Trophoblast cell (in vitro differentiated cells and primary cell): Measurements from ENCODE around the gene MINAR2.
A peak's percentile ranks its signal among the peaks of the same experiment; 100 is the strongest.

Experiments
- DNase-seq, 2 donors: peaks; one replicate each; pipeline ENCODE4 v3.0.0-alpha.2; 2016
- H2AFZ ChIP-seq: 2 replicates; pipeline ENCODE4 v1.6.1; 2013; ENCODE audit warnings: low read length, moderate library complexity, mild to moderate bottlenecking; ENCODE audit not compliant: insufficient read depth, poor library complexity
- H2AK5ac ChIP-seq: 2 replicates; pipeline ENCODE4 v1.6.1; 2013; ENCODE audit warnings: mild to moderate bottlenecking, low read length
- H2BK120ac ChIP-seq: 2 replicates; pipeline ENCODE4 v1.6.1; 2013; ENCODE audit warnings: low read length, mild to moderate bottlenecking, moderate library complexity; ENCODE audit not compliant: insufficient read depth, poor library complexity
- H2BK12ac ChIP-seq: 2 replicates; pipeline ENCODE4 v1.6.1; 2013; ENCODE audit warnings: mild to moderate bottlenecking, low read length, moderate library complexity
- H2BK5ac ChIP-seq: 2 replicates; pipeline ENCODE4 v1.6.1; 2013; ENCODE audit warnings: low read length, low read depth, moderate library complexity, mild to moderate bottlenecking; ENCODE audit not compliant: poor library complexity
- H3K14ac ChIP-seq: 2 replicates; pipeline ENCODE4 v1.6.1; 2013; ENCODE audit warnings: mild to moderate bottlenecking, low read length
- H3K18ac ChIP-seq: 2 replicates; pipeline ENCODE4 v1.6.1; 2013; ENCODE audit warnings: mild to moderate bottlenecking, low read length
- H3K23ac ChIP-seq: 2 replicates; pipeline ENCODE4 v1.6.1; 2013; ENCODE audit warnings: low read length
- H3K27ac ChIP-seq: 2 replicates; pipeline ENCODE4 v1.5.1; 2013; ENCODE audit warnings: low read depth, mild to moderate bottlenecking, inconsistent platforms, low read length, moderate library complexity
- H3K27me3 ChIP-seq: 2 replicates; pipeline ENCODE4 v1.6.1; 2013; ENCODE audit warnings: inconsistent platforms, mild to moderate bottlenecking, low read length, moderate library complexity; ENCODE audit not compliant: insufficient read depth
- H3K36me3 ChIP-seq, 2 experiments: 1 replicate in 1 of 2; 2 replicates in 1 of 2; pipeline ENCODE4 v1.6.1; 2013; ENCODE audit warnings: low read length in 2 of 2, mild to moderate bottlenecking in 2 of 2, moderate library complexity in 1 of 2; ENCODE audit not compliant: insufficient read depth in 2 of 2, control insufficient read depth in 1 of 2
- H3K4ac ChIP-seq: 2 replicates; pipeline ENCODE4 v1.6.1; 2013; ENCODE audit warnings: low read depth, mild to moderate bottlenecking, low read length, moderate library complexity
- H3K4me1 ChIP-seq, 2 experiments: 1 replicate in 1 of 2; 2 replicates in 1 of 2; pipeline ENCODE4 v1.6.1; 2013; ENCODE audit warnings: low read length in 2 of 2, mild to moderate bottlenecking in 2 of 2, moderate library complexity in 1 of 2; ENCODE audit not compliant: insufficient read depth in 2 of 2, control insufficient read depth in 1 of 2
- H3K4me2 ChIP-seq: 2 replicates; pipeline ENCODE4 v1.6.1; 2013; ENCODE audit warnings: inconsistent platforms, mild to moderate bottlenecking, low read length, moderate library complexity
- H3K4me3 ChIP-seq: 2 replicates; pipeline ENCODE4 v1.5.1; 2013; ENCODE audit warnings: mild to moderate bottlenecking, low read depth, low read length, inconsistent platforms
- H3K79me1 ChIP-seq: one replicate; pipeline ENCODE4 v1.6.1; 2013; ENCODE audit warnings: low read length
- H3K79me2 ChIP-seq: 2 replicates; pipeline ENCODE4 v1.6.1; 2013; ENCODE audit warnings: low read length, mild to moderate bottlenecking; ENCODE audit not compliant: control insufficient read depth, insufficient read depth, poor library complexity
- H3K9ac ChIP-seq: 2 replicates; pipeline ENCODE4 v1.6.1; 2013; ENCODE audit warnings: mild to moderate bottlenecking, low read length
- H3K9me3 ChIP-seq: 2 replicates; pipeline ENCODE4 v1.6.1; 2013; ENCODE audit warnings: low read depth, mild to moderate bottlenecking, control low read depth, inconsistent platforms, low read length; ENCODE audit not compliant: insufficient read depth
- H4K12ac ChIP-seq: 2 replicates; pipeline ENCODE4 v1.6.1; 2013; ENCODE audit warnings: low read depth, mild to moderate bottlenecking, low read length, moderate library complexity
- H4K8ac ChIP-seq: 2 replicates; pipeline ENCODE4 v1.6.1; 2013; ENCODE audit warnings: low read depth, mild to moderate bottlenecking, low read length, moderate library complexity
- H4K91ac ChIP-seq: one replicate; pipeline ENCODE4 v1.6.1; 2013; ENCODE audit warnings: low read depth, mild to moderate bottlenecking, low read length, moderate library complexity
- WGBS: extraction: QIAGEN DNeasy Blood & Tissue Kit; methylation state at CpG from one replicate; pipeline ENCODE4 v1.1.7; 2013; ENCODE audit warnings: missing lambda C conversion rate; ENCODE audit not compliant: insufficient read length, insufficient coverage; ENCODE audit errors: extremely low coverage; 5-methylcytosine and 5-hydroxymethylcytosine counted together

The MINAR2 gene

GRCh38 chr5:129717751-129718310 lies 30.1 kb upstream of the MINAR2 start:
- Histone ChIP-seq H2BK5ac (no peak overlapping the region), H3K79me1 (no peaks in the 10 kb centered on the region), H3K27me3 (no peaks in the 10 kb centered on the region), H4K8ac (no peak overlapping the region), H3K27ac (no peak overlapping the region), H4K12ac (no peak overlapping the region), H3K23ac (no peak overlapping the region), H3K4me2 (no peak overlapping the region), H3K9me3 (no peaks in the 10 kb centered on the region), H3K4ac (no peak overlapping the region), H2BK120ac (no peak overlapping the region), H4K91ac (no peak overlapping the region), H3K36me3 (no peaks in the 10 kb centered on the region), H3K14ac (no peak overlapping the region), H2AK5ac (no peak overlapping the region), H3K18ac (no peak overlapping the region), H2AFZ (no peak overlapping the region), H2BK12ac (no peak overlapping the region), H3K79me2 (no peaks in the 10 kb centered on the region), H3K9ac (no peak overlapping the region), H3K4me1 (no peaks in the 10 kb centered on the region), H3K4me3 (no peak overlapping the region)
- DNase-seq: no peak

DNA sequence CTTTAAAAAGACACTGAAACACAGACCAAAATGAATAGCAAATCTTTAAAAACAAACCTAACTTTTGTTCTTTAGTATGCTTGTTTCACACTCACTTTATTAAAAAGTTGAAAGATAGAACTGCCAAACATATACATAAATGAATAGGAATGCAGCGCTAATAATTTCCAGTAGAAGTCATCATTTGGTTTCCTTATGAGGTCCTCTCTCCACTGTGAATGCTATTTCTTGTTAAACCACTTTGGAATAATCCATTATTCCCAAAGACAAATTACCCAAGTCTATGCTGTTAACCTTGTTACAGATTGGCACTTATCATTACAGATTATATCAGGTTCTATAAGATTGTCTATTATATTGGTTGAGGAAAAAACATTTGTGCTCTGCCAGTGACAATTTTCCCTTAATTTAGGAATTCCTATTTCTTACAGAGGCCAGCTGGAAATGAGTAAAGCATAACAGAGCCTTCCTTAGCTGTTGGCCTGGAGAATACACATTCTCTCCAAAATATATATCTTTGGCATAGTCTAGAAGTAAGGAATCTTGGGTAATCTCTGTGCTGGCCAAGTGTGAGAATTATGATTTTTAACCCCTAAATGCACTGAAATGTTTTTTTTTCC lies 29.3 kb upstream of the MINAR2 start:
- Histone ChIP-seq H2BK120ac (no peak overlapping the region), H2BK12ac (no peak overlapping the region), H3K9me3 (no peaks in the 10 kb centered on the region), H4K8ac (no peak overlapping the region), H3K4me3 (no peak overlapping the region), H2BK5ac (no peak overlapping the region), H3K4me1 (no peaks in the 10 kb centered on the region), H3K36me3 (no peaks in the 10 kb centered on the region), H3K79me1 (no peaks in the 10 kb centered on the region), H3K4ac (no peak overlapping the region), H2AK5ac (no peak overlapping the region), H4K91ac (no peak overlapping the region), H2AFZ (no peak overlapping the region), H3K23ac (no peak overlapping the region), H3K14ac (no peak overlapping the region), H3K27me3 (no peaks in the 10 kb centered on the region), H4K12ac (no peak overlapping the region), H3K18ac (no peak overlapping the region), H3K27ac (no peak overlapping the region), H3K4me2 (no peak overlapping the region), H3K9ac (no peak overlapping the region), H3K79me2 (no peaks in the 10 kb centered on the region)
- no CpG with 5 or more reads among the region's 1 CpG for WGBS
- DNase-seq: no peak

DNA sequence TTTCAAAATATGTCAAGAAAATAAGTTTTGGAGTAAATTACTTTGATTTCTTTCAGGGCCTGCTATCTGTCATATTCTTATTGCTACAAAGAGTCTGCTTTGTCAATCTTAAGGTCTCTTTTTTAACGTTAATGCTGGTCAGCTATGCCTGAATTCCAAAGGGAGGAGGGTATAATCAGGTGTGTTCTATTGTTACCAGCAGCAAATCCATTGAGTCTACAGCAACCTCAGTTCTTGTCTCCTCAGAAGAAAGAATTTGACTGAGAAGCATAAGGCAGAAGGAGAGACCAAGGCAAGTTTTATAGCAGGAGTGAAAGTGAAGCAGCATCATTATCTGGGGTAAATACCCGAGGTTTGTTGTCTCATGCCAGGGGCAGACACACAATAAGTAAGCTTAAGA lies 23.7 kb upstream of the MINAR2 start:
- no peak for DNase-seq
- H3K18ac ChIP-seq: no peak overlapping the region
- WGBS: no CpG with 5 or more reads among the region's 2 CpGs
- no peak overlapping the region for H2AFZ ChIP-seq
- no peaks in the 10 kb centered on the region for H3K79me1 ChIP-seq
- H4K8ac ChIP-seq: no peak overlapping the region
- H2BK12ac ChIP-seq: no peak overlapping the region
- H3K27me3 ChIP-seq: no peaks in the 10 kb centered on the region
- H3K36me3 ChIP-seq: no peaks in the 10 kb centered on the region
- H3K23ac ChIP-seq: no peak overlapping the region
- no peak overlapping the region for H3K27ac ChIP-seq
- H3K9me3 ChIP-seq: no peaks in the 10 kb centered on the region
- H4K91ac ChIP-seq: no peak overlapping the region
- no peaks in the 10 kb centered on the region for H3K79me2 ChIP-seq
- H3K4me1 ChIP-seq: peaks cover 0 to 1% of the 10 kb centered on the region in 2 experiments
- no peak overlapping the region for H2BK5ac ChIP-seq
- no peak overlapping the region for H2BK120ac ChIP-seq
- no peak overlapping the region for H4K12ac ChIP-seq
- no peak overlapping the region for H3K4me3 ChIP-seq
- no peak overlapping the region for H3K9ac ChIP-seq
- H3K4me2 ChIP-seq: no peak overlapping the region
- no peak overlapping the region for H3K14ac ChIP-seq
- H3K4ac ChIP-seq: no peak overlapping the region
- no peak overlapping the region for H2AK5ac ChIP-seq

DNA sequence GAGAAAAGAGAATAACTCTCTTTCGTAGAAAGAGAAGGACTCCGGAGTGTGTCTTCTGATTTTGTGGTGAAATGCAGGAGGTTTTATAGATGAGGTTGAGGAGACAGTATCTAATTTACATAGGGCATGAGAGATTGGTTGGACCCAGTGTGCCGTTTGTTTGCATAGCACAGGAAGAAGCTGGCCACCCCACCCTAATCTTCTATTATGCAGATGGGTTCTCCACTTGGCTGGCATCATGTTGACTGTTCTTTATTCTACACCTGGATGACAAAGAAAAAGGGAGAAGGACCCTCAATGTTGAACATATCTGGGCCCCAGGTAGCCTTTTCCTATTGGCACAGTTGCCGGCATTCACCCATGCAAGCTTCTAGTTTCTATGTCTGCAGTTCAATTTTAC lies 23.2 kb upstream of the MINAR2 start:
- no peak overlapping the region for H3K14ac ChIP-seq
- H3K79me2 ChIP-seq: no peaks in the 10 kb centered on the region
- H2BK120ac ChIP-seq: no peak overlapping the region
- WGBS: no CpG with 5 or more reads among the region's 4 CpGs
- peaks cover 0 to 1% of the 10 kb centered on the region in 2 experiments for H3K4me1 ChIP-seq
- H4K91ac ChIP-seq: no peak overlapping the region
- H3K36me3 ChIP-seq: no peaks in the 10 kb centered on the region
- no peak overlapping the region for H3K4me2 ChIP-seq
- H3K9ac ChIP-seq: peak overlapping the region; percentile 4
- H4K12ac ChIP-seq: no peak overlapping the region
- no peak overlapping the region for H3K18ac ChIP-seq
- H3K79me1 ChIP-seq: no peaks in the 10 kb centered on the region
- no peak overlapping the region for H2AFZ ChIP-seq
- no peak overlapping the region for H3K27ac ChIP-seq
- H2BK5ac ChIP-seq: no peak overlapping the region
- no peak overlapping the region for H2AK5ac ChIP-seq
- no peaks in the 10 kb centered on the region for H3K9me3 ChIP-seq
- no peak overlapping the region for H3K23ac ChIP-seq
- no peak overlapping the region for H4K8ac ChIP-seq
- DNase-seq: no peak
- no peak overlapping the region for H3K4ac ChIP-seq
- no peak overlapping the region for H3K4me3 ChIP-seq
- no peak overlapping the region for H2BK12ac ChIP-seq
- no peaks in the 10 kb centered on the region for H3K27me3 ChIP-seq
